GM12891 (cell line): Measurements from ENCODE around the gene GAN.

ENCODE experiments used
- PAX5 ChIP-seq: IDR thresholded peaks from 2 replicates; pipeline ENCODE4 v1.6.1; 2011; ENCODE audit warnings: low read length, moderate library complexity, mild to moderate bottlenecking; ENCODE audit not compliant: insufficient read depth, severe bottlenecking
- POLR2A ChIP-seq: IDR thresholded peaks from 2 replicates; pipeline ENCODE4 v1.6.1; 2011; ENCODE audit warnings: low read depth, low read length, control low read depth
- POLR2AphosphoS5 ChIP-seq: IDR thresholded peaks from 2 replicates; pipeline ENCODE4 v1.6.1; 2011; ENCODE audit warnings: low read depth, low read length, control low read depth
- POU2F2 ChIP-seq: IDR thresholded peaks from 2 replicates; pipeline ENCODE4 v1.6.1; 2011; ENCODE audit warnings: low read depth, mild to moderate bottlenecking, control low read depth, low read length, moderate library complexity
- SPI1 ChIP-seq: IDR thresholded peaks from 2 replicates; pipeline ENCODE4 v1.6.1; 2011; ENCODE audit warnings: low read depth, low read length, control low read depth
- TAF1 ChIP-seq: IDR thresholded peaks from 2 replicates; pipeline ENCODE4 v1.6.1; 2011; ENCODE audit warnings: low read depth, low read length, control low read depth

- TF ChIP-seq POLR2AphosphoS5 (no peak), TAF1 (no peak), POLR2A (no peak), POU2F2 (no peak), SPI1 (no peak), PAX5 (no peak)
Observed at GRCh38 chr16:81278526-81278925, 36.2 kb upstream of the GAN start.
